NCI-H146 treated with DMSO at 0.1 percent for 48 hours (cell line): ENCODE measurements around the gene HOXB9.

Source experiments
- DNase-seq: peaks from one replicate; lab custom pipeline; 2025; ENCODE audit not compliant: unreplicated experiment; lab: John Stamatoyannopoulos, UW

HOXB9 gene

DNA sequence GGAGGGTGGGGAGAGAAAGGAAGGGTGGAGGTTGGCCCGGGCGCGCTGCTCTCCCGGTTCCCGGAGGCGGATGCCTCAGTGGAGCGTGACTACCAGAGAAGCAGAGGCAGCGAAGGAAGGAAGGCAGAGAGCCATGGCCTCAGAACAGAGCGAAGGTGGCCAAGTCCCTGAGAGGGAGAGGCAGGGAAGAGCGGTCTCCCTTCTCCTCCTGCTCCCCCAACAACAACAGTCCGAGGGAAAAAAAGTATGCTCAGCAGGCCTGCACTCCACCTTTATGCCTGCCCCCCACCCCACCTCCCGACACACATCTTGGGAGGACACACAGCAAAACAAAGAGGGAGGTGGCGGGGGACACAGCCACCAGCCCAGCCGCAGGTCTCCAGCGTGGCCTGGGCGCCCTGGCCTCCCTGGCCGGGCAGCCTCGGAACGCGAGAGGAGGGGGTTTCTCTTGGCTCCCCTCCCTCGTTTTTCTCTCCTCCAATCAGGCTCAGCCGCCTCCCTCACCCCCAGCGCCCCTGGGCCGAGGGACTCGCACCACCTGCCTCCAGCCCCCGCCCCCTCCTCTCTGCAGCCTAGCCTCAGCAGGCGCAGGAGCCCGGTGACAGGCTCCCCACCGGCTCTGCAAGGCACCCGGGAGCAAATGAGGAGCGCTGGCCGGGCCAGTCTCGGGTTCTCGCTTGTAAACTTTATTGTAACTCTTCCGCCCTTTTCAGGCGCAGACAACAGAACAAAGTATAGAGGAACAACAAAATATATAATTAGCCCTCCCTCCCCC, 14.3 kb downstream of the HOXB9 start:
- peak; percentile 77 for DNase-seq

DNA sequence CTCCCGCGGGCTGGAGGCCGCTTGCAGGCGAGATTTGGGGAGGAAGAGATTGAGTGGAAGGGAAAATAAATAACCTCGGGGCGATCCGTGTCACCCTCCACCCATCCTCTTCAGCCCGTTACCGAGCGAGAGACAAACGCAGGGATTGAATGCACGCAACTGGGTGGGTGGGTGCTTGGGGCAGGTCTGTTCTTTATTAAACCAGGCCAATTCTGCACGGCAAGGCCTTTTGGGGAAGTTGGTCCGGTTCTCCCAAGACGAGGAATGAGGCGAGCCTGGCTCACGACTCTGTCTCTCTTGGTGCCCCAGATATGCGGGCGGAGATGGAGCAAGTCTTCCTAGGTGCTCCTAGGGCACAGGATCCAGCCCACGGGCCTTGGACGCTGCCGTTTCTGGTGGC, 14.9 kb downstream of the HOXB9 start:
- DNase-seq: no peak

DNA sequence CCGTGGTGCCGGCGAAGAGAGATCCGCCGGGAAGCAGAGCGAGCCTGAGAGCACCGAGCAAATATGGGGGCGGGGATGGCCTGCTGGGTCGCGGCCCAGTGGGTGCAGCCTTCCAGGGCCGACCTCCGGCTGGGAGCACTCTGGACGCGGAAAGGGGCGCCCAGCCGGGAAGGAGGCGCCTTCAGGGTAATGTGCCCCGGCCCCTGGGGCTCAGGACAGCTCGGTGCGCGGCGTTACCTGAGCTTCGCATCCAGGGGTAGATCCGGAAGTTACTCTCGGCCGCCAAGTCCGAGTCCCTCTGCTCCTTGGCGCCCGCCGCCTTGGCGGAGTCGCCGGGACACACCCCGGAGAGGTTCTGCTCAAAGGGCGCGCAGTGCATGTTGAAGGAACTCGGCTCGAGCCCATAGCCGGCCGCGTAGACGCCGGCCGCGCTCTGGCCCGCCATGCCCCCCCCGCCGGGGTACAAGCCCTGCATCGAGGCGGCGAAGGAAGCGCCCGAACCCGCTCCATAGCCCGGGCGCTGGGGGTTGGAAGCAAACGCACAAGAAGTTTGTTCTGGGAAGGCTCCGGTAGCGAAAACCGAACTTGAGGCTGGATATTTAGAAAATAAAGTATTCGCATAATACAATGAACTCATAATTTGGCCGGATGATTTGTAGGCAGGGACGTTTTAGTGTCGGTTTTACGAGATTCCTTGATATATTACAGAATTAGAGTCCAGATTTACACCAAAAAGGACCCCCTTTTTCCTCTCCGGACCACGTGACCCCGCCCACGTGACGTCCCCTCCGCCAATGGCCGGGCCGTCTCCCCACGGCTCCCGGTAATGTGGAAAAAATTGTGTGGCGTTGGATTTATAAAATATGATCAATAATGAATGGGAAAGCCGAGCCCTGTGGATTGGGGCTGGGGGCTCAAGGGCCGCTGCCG, 15.6 kb downstream of the HOXB9 start, which contains the start of gene HOXB7:
HOXB7 (minus strand) TSS at position 736 of the 930 bp plus-strand sequence; CDS start at position 637, 99 bp downstream.
- DNase-seq: peak; percentile 75

DNA sequence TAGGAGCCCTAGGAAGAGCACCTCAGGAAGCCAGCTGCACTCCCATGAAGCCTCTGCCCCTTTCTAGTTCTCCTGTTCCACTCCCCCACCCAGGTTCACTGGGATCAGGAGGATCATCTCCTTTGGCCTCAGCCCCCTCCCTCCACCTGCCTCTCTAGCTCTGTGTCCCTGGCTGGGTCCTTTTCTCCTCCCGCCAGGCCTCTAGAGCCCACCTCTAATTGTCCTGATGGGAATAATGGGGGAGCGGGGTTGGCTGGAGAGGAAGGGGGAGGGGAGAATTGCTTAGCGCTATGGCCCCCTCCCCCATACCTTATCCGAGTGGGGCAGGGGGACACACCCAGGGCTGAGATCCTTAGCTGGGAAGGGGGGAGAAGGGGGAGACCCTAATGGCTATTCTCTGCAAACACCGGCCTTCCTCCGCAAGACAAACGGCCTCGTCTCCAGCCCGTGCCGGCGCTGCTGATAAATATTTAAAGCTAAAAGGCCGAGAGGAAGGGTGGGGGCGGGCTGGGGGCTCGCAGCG, 16.3 kb downstream of the HOXB9 start:
- peak; percentile 36 for DNase-seq

DNA sequence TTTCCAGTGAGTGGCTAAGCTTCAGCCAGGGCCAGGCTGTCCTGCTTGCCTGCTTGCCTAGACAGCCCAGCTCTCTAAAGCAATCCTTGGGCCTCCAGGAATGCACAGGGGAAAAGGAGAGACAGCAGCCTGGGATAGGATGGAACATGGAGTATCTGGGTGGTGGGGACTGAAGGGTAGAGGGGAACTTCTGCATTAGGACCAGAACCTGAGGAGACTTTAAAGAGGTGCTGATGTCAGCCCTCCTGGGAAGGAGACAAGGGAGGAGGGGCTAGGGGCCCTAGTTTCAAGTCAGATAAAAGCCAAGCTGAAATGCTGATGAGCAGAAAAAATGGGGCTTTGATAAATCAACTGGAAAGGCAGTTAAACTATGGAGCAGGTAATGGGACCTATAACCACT, 17.1 kb downstream of the HOXB9 start:
- no peak for DNase-seq

DNA sequence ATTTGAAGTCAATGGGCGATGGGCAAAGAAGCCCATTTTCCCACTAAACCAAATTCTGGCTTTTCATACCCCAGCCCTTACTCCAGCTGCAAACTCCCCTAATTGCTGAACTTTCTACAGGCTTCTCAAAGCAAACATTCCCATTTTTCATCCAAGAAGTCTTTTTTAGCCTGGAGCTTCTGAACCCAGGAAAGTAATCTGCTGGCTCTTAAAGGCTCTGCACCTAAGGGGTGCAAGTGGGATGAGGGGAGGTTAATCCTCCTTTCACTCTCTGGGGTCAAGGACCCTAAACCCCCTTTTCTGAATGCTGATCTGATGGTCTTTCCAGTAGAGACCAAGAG, 17.7 kb downstream of the HOXB9 start:
- no peak for DNase-seq

DNA sequence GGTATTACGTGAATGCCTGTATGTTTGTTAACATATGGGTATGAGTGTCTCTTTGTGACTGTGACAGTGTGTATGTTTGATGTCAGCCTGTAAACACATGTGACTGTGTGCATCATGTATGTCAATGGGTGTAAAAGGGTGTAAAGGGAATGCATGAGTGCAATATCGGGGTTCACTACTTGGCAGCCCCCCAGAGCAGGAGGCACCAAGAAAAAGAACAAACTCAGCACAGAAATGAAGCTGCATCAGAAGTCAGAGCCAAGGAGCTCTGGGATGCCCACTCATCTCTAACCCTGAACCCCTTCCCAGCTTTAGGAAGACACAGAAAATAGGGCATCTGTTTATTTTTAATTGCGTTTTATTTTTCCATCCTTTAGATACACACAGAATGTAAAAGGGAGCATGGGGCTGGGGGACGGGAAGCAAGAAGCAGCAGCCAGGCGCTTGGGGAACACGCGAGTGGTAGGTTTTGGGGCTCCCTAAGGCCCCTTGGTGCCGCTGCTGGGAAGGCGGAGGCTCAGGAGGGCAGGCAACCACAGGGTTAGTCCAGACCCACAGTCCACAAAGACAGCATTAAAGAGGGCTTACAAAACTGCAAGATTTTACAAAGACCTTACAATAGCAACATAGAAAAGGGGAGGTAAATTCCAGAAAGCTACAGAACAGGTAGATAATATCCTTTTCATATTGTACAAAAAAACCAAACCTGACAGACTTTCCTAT, 19.1 kb downstream of the HOXB9 start:
- no peak for DNase-seq

DNA sequence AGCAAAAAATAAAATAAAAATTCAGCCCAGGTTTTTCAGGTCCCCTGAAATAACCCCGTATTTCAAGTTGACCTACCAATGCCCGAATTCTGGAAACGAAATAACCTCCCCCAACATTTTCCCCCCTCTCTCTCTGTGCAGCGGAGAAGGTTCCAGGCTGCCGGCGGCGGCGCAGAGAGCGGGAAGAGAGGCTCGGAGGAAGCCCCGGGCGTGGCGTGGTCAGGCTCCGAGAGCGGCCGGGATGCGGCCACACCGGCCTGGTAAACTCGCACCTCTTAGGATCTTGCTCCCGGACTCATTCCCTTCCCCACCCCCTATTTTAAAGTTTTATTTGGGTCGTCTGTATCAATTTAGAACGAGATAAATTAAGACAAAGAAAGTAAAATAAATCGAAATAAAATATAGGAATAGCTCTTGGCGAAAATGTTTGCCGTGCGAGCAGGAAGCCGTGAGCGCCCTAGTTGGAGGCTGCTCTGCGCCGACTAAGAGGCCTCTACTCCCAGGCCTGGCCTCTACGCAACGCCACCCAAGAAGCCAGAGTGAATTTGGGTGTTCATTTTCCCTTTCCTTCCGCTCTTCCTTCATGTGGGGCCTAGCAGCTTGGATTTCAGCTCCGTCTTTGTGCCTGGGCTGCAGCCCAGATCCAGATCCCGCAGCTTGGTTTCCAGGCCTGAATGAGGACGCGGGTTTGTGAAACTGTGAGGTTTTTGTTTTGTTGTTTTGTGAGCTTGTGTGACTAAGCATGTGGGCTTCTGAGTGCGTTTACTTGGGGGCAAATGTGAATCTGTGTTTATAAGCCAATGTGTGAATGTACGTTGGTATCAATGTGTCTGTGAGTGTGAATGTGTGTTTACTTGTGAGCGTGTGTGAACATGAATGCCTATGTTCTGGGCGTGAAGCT, 19.9 kb downstream of the HOXB9 start:
- no peak for DNase-seq

DNA sequence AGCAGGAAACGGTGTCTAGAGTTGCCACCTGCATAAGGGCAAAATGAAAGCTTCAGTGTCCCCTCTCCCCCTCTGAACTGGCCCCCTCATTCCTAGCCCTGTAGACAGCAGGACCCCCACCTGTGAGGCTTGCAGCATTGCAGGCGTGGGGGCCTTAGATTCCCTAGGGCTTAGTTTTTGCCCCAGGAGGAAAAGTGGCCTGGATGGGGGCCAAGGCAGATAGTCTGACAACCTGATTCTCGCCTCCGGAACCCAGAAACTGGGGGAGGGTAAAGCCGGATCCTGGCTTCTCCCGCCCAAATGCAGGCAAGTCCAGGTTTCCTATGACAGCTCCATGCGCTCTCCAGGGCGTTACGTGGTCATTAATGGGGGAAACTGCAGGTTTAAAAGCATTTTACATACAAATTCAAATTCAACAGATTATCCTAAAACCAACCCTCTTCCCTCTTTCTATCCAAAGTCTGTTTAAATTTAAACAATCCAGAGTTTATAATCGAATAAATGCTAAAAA, 20.7 kb downstream of the HOXB9 start:
- DNase-seq: no peak

DNA sequence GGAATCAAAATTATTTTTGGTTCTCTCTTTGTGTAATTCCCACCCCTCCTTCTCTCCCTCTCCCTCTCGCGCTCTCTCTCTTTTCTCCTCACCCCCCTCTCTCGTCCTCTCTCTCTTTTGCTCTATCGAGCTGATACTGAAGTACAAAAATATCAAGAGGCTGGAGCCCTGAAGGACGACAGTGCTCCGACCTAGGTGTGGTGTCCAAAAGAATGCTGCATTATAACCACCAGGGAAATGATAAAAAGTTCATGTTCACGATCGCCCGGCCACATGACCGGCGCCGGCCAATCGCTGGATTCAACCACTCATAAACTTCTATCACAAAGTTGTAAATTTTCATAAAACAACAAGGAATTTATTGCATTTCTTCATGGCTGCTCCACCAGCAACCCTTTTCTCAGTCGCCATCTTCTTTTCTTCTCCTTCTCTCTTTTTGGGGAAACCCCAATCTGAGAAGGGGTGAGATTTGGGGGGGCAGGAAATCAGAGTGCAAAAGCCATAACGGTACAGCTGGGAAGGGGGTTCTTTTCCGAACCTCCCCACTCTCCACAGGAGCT, 21.3 kb downstream of the HOXB9 start, which contains the start of gene HOXB6:
HOXB6 (minus strand) TSS at position 217 of the 560 bp plus-strand sequence. CDS start 6,836 bp downstream, outside the sequence.
- DNase-seq: no peak

DNA sequence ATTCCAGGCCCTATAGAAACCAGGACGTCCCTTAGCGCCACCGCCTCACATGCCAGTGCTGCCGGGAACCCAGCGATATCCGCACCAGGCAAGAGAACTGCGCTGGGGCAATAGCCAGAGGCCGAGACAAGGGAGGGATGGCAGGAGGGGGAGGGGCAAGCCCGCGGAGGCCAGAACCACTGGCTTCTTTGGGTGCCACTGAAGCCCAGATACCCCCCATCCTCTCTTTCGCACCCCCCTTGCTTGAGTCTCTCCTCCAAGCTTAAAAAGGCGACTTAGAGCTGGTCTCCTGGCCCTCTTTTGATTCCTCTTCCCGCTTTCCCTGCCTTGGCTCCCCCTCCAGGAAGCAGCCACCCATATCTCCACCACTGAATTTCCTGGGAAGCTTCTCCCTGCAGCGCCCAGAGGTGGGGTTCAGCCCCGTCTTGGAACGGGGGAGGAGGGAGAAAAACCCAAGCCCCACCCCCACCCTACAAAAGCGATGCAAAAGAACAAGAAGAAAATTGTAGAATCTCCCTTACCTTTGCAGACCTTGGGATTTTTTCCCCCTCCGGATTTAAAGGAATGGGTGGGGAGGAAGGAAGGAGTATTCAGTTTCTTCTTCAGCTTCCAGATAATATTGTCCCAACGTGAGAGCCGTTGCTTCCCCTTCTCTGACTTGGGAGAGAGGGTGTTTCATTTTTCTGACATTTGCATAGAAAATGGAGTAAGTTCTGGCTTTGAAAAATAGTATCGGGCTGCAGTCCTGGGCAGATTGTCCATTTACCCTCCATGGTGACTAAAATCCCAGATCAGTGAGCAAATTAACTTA, 22.0 kb downstream of the HOXB9 start:
- no peak for DNase-seq

DNA sequence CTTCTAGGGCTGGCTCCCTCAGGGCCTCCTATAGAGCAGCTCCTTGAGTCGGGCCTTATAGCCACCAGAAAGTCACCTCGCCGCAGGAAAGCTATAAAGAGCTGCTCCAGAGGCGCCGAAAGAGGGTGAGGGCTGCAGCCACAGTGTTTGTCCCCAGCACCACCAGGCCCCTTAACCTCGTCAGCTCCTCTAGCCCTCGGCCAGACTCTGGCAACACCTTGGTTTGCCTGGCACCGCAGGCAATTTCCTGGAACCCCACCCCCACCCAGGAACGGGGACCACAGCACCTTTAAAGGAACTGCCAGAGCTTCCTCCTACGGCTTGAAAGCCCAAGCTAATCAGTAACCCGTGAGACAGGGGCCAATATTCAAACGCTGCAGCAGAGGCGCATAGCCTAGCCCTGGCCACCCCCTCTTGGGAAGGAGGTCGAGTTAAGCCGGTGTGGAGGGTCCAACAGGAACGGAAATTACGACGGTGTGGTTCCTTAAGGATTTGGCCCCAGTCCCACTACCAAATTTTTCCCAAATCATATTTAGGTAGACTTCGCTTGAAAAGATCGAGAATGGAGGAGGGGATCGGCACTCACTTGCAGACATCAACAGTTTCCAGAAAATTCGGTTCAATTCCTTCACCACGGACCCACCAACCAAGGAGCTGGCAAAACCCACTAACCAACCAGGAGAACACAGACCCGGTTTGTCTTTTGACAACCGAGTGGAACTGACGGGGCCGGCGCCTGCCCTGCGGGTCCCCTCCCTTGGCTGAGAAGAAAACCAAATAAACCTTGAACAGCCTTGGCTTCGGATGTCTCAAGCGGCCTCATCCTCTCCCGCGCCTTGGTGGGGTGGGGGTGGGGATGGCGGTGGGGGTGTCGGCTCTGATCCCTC, 24.4 kb downstream of the HOXB9 start:
- no peak for DNase-seq

DNA sequence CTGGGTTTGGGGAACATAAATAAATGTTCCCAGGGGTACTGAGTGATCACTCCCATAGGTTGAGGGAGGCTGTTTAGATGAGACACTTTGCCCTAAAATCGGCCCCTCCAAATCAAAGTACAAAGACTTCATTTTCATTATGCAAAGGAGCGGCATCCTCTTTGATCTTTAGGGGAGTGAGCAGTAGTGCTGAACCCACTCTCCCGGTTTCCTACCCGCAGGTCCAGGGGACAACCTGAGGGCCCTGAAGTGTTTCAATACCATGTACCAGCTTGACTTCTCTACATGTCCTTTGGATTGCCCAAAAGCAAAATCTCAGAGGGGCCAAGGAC, 25.0 kb downstream of the HOXB9 start:
- DNase-seq: no peak

DNA sequence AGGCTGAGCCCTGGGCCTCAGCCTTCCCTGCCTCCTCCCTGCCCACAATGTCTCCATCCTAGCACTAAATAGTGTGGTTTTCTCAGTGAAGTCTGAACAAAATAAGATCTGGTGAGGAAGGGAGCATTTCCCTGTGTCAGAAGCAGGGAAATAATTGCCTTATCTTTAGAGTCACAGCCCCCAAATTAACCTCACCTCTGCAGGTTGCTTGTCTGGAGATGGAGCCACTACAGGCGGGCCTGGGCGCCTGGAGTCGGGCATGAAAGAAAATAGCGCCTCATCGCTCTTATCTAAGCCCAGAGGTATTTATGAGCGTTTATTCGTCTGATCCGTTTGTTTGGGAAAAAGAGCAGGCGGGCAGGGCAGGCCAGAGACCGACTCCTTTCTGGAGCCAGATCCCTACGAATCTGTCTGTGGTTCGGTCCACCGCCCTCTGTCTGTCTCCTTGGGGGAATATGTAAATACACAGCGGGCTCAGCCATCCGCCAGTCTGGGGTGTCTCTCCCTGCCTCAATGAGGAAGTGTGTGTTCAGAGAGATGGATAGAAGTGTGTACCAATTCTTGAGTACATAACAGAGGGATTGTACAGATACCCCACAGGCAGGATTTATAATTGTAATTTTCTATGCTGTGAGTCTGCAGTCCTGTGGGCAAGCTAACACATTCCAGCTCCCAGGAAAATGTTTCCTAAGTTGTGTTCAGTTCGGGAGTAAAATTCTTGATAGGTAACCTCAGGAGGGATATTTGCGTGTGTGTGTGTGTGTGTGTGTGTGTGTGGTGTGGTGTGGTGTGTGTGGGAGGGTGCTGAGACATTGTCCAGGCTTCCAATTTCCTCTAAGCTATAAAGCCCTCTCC, 25.7 kb downstream of the HOXB9 start:
- DNase-seq: no peak

DNA sequence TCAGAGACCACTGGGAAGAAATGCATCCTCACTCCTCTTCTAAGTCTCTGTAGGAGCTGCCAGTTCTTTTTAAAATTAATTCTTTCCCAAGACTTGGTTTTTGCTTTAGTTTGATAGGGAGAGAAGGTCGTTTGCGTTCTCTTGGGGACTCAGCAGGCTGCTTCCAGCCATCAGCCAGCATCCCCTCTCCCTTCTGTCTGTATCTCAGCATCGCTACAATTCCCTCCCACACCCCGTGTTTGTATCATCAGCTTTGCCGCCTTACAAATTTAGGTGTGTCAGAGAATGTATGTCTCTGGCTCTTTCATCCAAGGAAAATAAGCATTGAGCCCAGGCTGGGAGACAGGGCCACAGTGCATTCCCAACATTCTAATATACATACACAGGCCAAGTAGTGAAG, 26.8 kb downstream of the HOXB9 start:
- DNase-seq: no peak

DNA sequence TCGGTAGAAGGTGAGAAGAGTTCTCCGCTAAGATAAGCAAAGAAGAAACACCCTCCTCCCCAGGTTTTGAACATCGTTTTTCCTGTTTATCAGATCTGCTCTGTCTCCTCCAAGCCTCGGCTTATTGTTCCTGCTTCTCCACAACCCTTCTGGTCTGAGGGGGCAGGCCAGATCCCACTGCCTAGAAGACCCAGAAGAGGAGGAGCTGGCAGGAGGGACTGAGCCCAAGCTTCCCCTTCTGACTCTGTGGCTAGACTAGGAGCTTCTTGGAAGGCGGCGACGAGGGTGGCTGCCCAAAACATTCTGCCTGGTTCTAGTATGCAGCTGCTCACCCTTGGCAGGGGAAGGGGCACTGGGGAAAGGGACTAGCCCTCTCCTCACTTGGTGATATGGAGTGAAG, 27.4 kb downstream of the HOXB9 start:
- DNase-seq: no peak
